Stimulated activated CD8-positive, alpha-beta memory T cell treated with anti-CD3 and anti-CD28 coated beads, Interleukin-2, amount 100 ng/mL, for 48 hours (primary cell): ENCODE measurements around the gene RDH8.

Experiments
- DNase-seq, 2 donors: peaks; one replicate each; pipeline ENCODE4 v3.0.0-alpha.2; 2020; ENCODE audit warnings: low read depth in 2 of 2

Gene RDH8

GRCh38 chr19:10013316-10013715, at the start of gene RDH8:
TSS of gene RDH8 (plus strand) at chr19:10013483. CDS start at chr19:10013498, 15 bp downstream.
- no peak for DNase-seq

GRCh38 chr19:9966024-9966423, 47.3 kb upstream of the RDH8 start:
- no peak for DNase-seq

- DNase-seq, result no peak
Measured at GRCh38 chr19:9966448-9966847, 46.8 kb upstream of the RDH8 start.

- no peak for DNase-seq
Measured at GRCh38 chr19:9967326-9967725, 46.0 kb upstream of the RDH8 start.

DNA sequence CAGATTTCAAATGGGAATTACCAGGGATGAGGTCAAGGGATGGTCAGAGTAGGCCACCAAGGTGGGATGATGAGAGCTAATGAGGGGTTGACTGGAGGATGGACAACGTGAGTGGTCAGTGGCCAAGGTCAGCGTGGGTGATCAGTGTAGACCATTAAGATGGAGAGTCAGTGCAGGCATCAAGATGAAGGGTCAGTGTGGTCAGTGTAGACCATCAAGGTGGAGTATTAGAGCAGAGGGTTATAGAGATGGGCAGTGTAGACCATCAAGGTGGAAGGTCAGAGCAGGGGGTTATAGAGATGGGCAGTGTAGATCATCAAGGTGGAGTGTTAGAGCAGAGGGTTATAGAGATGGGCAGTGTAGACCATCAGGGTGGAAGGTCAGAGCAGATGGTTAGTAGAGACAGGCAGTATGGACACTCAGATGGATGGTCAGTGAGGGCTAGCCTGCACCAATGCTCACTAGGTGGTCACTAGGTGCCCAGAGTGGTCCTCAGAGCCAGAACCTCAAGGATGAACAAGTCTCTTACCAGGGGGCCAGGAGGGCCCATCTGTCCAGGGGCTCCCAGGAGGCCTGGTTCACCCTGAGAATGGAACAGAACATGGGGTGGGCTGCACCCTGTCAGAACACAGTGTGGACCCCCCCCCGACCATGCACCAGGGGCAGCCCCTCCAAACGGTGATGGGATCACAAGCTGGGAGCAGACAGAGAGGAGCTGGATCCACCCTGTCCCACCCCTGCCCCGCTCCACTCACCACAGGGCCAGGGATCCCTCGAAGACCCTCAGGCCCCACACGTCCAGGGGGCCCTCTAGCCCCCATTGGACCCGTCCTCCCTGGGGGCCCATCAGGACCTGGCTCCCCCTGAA, 44.2 kb upstream of the RDH8 start:
- DNase-seq, result no peak

DNA sequence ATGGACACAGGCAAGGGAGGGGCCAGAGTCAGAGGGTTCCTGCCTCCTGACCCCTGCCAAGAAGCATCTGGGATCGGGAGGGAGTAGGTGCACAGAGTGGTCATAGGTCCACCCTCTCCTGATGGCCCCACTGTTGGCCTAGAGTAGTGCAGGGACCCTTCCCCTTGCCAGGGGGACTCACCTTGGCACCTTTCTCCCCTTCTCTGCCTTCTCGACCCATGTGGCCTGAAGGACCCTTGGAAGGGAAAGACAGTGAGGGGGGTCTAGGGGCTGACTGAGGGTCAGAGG, 43.7 kb upstream of the RDH8 start:
- no peak for DNase-seq

DNA sequence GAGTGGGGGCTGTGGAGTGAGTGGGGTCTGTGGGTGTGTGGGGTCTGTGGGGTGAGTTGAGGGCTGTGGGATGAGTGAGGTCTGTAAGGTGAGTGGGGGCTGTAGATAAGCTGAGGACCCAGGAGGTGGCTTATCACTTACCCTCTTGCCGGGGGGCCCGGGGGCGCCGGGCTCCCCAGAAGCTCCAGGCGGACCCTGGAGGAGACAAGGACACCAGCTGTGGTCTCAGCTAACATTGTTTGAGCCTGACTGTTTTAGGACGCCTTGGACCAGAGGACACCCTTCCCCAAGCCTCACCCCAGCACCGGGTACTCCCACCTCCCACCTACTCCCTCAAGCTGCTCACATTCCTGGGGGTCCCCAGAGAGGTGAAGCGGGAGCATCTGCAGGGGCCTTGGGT, 42.8 kb upstream of the RDH8 start:
- no peak for DNase-seq

GRCh38 chr19:9971166-9971897, 42.0 kb upstream of the RDH8 start:
- DNase-seq, result no peak

GRCh38 chr19:9972103-9972502, 41.2 kb upstream of the RDH8 start:
- no peak for DNase-seq

GRCh38 chr19:9981406-9982260, 31.6 kb upstream of the RDH8 start:
- DNase-seq, result no peak

DNA sequence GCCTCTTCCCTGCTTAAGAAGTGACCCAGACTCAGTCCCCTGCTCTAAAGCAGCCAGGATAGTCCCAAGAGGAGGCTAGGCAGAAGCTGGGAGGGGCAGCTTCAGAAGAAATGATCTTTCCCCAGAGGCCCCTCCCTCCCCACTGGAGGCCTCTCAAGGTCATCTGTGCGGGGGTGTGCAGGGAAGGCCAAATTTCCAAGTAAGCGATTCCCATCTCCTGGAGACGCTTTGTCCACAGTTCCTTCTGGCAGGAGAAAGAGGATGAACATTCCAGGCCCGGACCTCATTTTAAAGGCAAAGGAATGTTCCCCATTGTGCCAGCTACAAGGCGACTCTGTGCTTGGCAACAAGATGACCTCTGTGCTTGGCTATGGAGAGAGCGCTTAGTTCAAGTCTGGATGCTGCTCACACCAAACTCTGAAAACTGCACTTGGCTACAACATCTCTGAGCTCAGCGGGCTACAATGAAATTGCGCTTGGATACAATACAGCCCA, 26.4 kb upstream of the RDH8 start:
- no peak for DNase-seq

DNA sequence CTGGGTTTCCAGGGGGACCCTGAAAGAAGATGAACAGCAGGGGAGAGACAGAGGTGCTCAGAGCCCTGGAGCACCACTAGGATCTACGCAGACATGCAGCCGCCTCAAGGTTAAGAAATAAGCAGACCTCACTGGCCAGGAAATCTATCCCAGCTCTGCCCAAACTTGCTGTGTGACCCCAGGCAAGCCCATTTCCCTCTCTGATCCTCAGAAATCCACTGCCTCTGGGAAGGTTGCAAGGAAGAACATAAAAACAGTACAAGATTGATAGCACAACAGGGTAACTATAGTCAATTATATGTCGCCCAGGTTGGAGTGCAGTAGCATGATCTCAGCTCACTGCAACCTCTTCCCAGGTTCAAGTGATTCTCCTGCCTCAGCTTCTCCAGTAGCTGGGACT, 23.8 kb upstream of the RDH8 start:
- DNase-seq, result no peak

- no peak for DNase-seq
Measured at GRCh38 chr19:9991425-9992191, 21.7 kb upstream of the RDH8 start.

DNA sequence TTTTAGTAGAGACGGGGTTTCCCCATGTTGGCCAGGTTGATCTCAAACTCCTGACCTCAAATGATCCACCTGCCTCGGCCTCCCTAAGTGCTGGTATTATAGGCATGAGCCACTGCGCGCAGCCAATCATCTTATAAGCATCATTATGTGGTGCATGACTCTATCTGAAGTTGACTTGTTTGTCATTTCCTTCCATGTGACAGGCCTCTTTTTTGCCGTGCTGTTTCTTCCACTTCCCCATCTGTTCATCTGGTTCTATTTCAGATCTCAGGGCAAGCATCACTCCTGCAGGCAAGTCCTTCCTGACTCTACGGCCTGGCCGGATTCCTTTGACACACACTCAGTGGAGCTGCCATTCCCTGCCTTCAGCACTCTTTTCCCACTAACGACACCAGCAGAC, 18.2 kb upstream of the RDH8 start:
- DNase-seq, result no peak

DNA sequence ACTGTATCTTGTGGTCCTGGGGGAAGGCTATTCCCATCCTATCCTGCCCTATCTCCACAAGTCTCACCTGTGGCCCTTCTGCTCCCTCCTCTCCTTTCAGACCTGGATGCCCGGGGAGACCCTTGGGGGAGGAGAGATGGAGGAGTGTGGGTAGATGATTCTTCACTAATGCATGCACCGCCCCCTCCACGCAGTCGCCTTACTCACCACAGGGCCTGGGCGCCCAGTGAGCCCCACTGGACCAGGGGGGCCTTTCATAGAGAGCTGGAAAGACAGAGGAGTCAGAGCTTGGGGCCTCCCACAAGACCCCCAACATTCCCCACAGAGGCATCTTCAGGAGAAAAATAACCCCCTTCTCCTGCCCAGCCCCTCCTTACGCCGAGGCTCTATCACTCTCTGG, 17.3 kb upstream of the RDH8 start:
- no peak for DNase-seq

DNA sequence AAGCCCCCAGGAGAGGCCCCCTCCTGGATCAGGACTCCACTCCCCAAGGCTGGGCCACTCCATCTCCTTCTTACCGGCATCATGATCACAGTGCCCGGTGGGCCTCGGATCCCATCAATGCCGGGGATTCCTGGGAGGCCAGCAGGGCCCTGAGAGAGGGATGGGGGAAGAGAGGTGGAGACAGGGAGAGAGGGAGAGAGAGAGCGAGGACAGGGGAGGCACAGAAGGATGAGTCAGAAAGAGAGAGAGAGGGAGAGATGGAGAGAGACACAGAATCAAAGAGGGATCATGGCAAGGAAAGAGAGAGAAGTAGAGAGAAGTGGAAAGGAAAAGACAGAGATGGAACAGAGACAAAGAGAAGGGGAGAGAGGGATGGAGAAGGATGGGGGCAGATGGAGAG, 16.7 kb upstream of the RDH8 start:
- DNase-seq, result no peak

GRCh38 chr19:10000171-10000826, 13.0 kb upstream of the RDH8 start:
- DNase-seq, result peak; percentile 50 to 52

- DNase-seq, result no peak
Measured at GRCh38 chr19:10001899-10002298, 11.4 kb upstream of the RDH8 start.

GRCh38 chr19:10003271-10003670, 10.0 kb upstream of the RDH8 start:
- DNase-seq, result no peak

DNA sequence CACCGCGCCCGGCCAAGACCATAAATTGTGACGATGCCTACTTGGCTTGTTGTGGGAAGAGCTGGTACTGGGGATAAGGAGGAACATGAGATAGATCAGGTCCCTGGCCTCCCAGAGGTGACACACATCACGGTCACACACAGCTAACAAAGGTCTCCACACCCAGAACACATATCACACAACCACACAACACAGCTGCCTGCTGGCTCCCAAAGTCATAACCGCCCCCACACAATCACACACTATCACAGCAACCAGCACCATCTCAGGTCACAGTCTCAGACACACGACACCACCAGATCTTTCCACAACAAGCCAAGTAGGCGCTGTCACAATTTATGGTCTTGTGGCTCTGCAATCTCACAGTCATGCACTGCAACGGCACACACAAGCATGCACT, 8.7 kb upstream of the RDH8 start:
- DNase-seq, result no peak
